Left renal pelvis (tissue), 4 donors: ENCODE measurements around the gene ATG10. TPM values are rescaled to one million over a fixed set of nuclear protein-coding genes. Genes with fewer than 3 reads are reported as not detected.
"Not testable (repeated sequence)": the region's sequence is repeated elsewhere in the genome, so short reads cannot be mapped to it uniquely, and the experiment has no call there.

Experiments
- DNase-seq, 4 donors: peaks; one replicate each; pipeline ENCODE4 v3.0.0-alpha.2; 2013; ENCODE audit warnings: low read depth in 4 of 4, low spot score in 3 of 4
- polyA plus RNA-seq, 4 donors: library from polyadenylated mRNA; unstranded; fragments of 120-200 nt; gene quantifications; one replicate each; pipeline ENCODE4 v1.2.1, GENCODE V29; 2013; ENCODE audit not compliant: insufficient read length in 4 of 4

The ATG10 gene
- polyA plus RNA-seq, 4 donors: 11.5 to 16.0 (median 12.3) TPM

- DNase-seq: no peak
Measured at GRCh38 chr5:82208371-82208770, 236.5 kb downstream of the ATG10 start.

GRCh38 chr5:82211855-82212572 is 240.2 kb downstream of the ATG10 start:
- DNase-seq: no peak

DNA sequence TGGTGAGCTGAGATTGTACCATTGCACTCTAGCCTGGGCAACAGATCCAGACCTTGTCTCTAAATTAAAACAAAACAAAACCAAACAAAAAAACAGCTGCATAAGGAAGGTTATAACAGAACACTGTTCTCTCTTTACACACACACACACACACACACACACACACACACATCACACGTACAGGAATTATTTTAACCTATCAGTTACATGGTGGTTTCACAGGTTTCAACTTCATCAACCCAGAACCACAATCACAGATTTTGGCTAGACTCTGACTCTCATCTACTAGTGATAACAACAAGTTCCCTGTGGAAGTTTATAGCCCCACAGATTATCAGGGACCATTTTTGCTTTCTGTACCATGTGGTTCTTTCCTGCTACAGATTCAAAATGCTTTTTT is 246.1 kb downstream of the ATG10 start:
- no peak for DNase-seq

DNA sequence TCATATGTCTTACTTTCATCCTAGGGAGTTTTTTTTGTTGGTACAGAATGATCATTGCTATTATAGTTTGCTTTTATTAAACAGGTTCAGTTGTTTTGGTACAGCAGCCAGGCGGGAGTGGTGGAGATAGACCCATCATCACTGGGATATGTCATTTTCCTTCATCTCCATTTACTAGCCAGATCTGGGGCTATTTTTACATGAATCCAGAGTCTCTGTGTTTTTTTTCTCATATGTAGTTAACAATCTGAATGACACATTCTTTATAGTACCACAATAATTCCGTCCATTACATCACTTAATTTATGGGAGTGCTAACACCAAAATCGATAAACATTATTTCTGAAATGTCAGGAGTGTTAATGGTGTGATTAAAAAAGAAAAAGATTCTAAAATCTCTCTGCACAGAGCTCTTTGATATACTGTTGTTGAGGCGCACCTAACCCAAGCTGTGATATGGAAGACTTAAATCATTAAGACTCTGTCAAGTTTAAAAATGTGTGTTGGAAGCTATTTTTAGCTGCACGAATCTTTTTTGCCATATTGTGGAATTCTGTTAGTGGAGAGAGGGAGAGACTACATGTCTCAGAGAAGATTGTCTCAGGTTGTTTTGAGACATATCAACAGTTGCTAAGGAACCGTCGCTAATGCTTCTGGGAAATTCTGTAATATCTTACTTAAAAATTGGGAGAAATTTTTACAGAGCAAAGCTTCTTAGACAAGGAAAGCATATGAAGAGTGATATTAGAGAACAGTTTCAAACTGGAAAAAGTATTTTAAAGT is 246.7 kb downstream of the ATG10 start:
- DNase-seq: no peak

DNA sequence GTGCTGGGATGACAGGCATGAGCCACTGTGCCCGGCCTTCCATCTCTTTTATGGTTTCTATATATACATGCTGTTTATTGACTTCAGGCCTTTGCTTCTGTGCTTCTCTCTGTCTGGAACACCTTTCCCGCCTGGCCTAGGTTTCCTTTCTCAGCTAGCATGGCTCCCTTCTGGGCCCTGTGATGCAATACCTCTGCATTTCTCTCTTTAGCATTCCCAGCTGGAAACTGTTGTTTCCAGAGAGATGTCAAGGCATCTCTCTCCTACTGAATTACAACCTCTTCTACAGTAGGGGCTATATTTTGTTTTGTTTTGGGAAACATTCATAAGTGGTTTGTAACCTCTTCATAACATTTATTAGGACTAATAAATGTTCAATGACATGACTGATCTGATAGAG is 249.2 kb downstream of the ATG10 start:
- no peak for DNase-seq

GRCh38 chr5:82222597-82223574 is 251.1 kb downstream of the ATG10 start:
- DNase-seq: no peak

- peak; percentile 27 to 54 (median 48) for DNase-seq
Measured at GRCh38 chr5:82225525-82226172, 253.8 kb downstream of the ATG10 start.

DNA sequence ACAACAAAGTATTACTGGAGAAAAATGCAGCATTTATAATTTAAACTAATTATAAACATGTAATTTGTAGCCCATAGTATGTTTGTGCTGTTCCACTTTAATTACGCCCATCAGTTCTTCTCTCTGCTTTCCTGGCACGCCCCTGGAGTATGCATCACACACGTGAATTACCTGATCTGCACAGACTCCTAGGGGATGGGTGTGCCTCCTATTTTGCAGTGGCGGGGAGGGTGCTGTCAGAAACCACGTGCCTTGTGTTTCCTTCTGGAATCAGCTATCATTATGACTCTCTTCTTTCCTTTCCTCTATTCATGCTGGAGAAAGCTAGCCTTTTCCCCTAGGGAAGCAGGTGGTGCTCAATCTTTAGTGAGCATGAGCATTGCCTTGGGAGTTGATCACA is 263.1 kb downstream of the ATG10 start:
- no peak for DNase-seq

DNA sequence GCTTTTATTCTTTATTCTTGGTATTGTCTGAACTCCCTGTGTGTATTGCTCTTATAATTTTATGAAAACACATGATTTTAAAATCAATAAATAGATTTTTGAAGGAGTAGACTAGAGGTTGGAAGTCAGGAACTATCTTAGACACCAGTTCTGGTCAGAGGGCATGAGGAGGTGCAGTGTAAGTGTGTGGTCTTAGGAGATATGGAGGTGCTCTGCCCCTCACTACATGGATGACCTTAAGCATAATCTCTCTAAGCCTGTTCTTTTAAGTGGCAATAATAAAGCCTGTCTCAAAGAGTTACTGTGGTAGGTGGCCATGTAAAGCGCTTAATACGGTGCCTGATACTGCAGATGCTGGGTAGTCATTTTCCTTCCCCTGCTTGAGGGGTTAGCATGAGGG is 272.3 kb downstream of the ATG10 start:
- DNase-seq: no peak

- no peak for DNase-seq
Measured at GRCh38 chr5:82244854-82245635, 273.2 kb downstream of the ATG10 start.

GRCh38 chr5:82246960-82247574 is 275.2 kb downstream of the ATG10 start:
- DNase-seq: no peak

DNA sequence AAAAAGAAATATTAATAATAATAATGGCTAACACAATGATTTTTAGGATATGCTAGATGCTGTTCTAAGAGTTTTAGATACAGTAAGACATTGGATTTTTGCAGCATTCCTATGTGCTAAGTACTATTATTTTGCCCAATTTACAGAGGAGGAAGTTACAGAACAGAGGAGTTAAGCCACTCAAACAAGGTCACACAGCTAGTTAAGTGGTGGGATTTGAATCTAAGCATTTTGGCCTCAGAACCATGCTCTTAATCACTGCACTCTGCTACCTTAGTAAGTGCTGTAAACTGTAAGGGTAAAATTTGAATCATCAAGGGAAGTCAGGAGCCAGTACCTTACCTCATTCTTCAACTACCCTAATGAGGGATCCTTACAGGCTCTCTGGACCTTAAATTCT is 280.9 kb downstream of the ATG10 start:
- DNase-seq: no peak

DNA sequence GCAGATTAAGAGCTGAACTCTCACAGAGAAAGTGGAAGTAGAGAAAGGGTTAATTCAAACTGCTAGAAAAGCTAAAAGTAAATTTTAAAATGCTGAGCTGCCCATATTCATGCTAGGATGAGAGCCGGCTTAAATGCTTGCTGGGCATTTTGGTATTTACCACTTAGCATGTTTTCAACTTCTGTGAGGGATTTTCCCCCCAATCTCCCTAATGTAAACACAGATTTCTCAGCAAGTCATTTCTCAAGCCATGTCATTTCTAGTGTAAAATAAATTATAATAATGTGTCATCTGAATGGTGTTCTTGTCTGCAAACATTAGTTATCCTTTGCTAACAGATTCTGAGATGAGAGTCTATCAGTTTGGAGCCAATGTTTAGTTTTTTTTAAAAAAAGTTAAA is 284.0 kb downstream of the ATG10 start:
- no peak for DNase-seq

- no peak for DNase-seq
Measured at GRCh38 chr5:82257247-82257646, 285.4 kb downstream of the ATG10 start.

DNA sequence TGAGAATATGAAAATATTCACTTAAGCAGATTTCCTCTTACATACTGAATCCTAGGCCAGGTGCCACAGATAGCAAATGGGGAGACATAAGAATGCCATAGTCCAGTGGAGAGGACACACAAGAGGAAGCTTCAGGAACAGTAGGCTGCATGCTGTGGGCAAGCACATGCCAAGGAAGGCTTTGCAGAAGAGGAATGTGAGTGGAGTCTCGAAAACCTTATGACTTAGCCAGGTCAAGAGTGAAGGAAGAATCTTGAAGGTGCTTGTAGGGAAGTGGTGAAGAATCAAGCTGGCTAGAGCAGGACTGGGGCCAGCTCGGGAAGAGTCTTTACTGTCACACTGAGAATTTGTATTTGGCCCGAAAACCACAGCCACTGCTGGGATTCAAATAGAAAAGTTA is 285.9 kb downstream of the ATG10 start:
- no peak for DNase-seq

- DNase-seq: no peak
Measured at GRCh38 chr5:82259172-82259800, 287.5 kb downstream of the ATG10 start.

DNA sequence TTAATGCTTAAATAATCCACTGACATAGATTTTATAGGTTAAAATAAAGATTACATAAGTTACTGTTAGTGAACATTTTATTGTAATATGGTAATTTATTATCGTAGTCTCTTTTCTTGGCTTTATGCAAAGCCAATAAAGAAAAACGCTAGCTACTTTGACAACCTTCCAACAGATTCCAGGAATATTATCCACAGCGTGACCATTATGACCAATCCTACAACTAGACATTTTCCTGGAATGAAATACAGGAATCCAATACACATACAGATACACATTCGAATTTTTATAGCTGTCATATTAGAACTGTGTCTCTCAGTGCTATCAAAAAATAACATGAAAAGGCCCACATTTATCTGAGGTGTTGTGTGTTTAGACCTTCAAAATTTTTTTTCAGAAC is 293.2 kb downstream of the ATG10 start:
- DNase-seq: no peak

- not testable (repeated sequence) for DNase-seq
Measured at GRCh38 chr5:82267297-82267933, 295.6 kb downstream of the ATG10 start.
